BJ (cell line): ENCODE results near the gene ETS1. TPM values are rescaled to one million over a fixed set of nuclear protein-coding genes. Genes with fewer than 3 reads are reported as not detected.

Experiments
- CTCF ChIA-PET: fragments of 350-600 bp; formaldehyde crosslinking; extraction: SDS; loops from one replicate; lab custom pipeline; 2021; ENCODE audit warnings: antibody characterized with exemption, inconsistent platforms; lab: Yijun Ruan, JAX
- POLR2A ChIA-PET: fragments of 300-600 bp; sonication (Branson Sonifier 250); formaldehyde crosslinking; extraction: SDS; loops from one replicate; lab custom pipeline; 2021; ENCODE audit warnings: antibody characterized with exemption; lab: Charles Lee
- DNase-seq: peaks from one replicate; pipeline ENCODE4 v3.0.0-alpha.2; 2011; ENCODE audit warnings: low read depth
- H3K27me3 ChIP-seq: 2 replicates; pipeline ENCODE4 v1.6.0; 2011; ENCODE audit warnings: low read length; ENCODE audit not compliant: control insufficient read depth, insufficient read depth
- H3K36me3 ChIP-seq: 2 replicates; pipeline ENCODE4 v1.5.1; 2011; ENCODE audit warnings: low read length; ENCODE audit not compliant: control insufficient read depth, insufficient read depth
- H3K4me3 ChIP-seq: 2 replicates; pipeline ENCODE4 v1.5.1; 2011; ENCODE audit warnings: low read depth, mild to moderate bottlenecking, control low read depth, low read length
- CTCF ChIP-seq: IDR thresholded peaks from 2 replicates; pipeline ENCODE4 v1.5.1; 2011; ENCODE audit warnings: low read depth, mild to moderate bottlenecking, control low read depth, inconsistent platforms, low read length, moderate library complexity; ENCODE audit not compliant: insufficient read depth
- polyA plus RNA-seq: library from polyadenylated mRNA; depleted of rRNA; stranded (reverse); fragments of >200 nt; gene quantifications from 2 replicates; pipeline ENCODE4 v1.2.3, GENCODE V29; 2011

ETS1 gene
- polyA plus RNA-seq, 1 experiment = 38.5 TPM

- H3K36me3 ChIP-seq = no peaks in the 10 kb centered on the region
- no peaks in the 10 kb centered on the region for H3K27me3 ChIP-seq
- CTCF ChIA-PET = interaction anchor here (0.9 to 2.0 kb wide), 4 partner anchors 16 to 394 kb away, joined by 3 to 5 read pairs (median 4); no protein-coding TSS in a partner anchor
- POLR2A ChIA-PET = no interaction called here
- no peak overlapping the region for H3K4me3 ChIP-seq
- DNase-seq = no peak
- TF ChIP-seq CTCF = no peak
These were observed 150.2 kb downstream of the ETS1 start for GRCh38 chr11:128437136-128437535.

DNA sequence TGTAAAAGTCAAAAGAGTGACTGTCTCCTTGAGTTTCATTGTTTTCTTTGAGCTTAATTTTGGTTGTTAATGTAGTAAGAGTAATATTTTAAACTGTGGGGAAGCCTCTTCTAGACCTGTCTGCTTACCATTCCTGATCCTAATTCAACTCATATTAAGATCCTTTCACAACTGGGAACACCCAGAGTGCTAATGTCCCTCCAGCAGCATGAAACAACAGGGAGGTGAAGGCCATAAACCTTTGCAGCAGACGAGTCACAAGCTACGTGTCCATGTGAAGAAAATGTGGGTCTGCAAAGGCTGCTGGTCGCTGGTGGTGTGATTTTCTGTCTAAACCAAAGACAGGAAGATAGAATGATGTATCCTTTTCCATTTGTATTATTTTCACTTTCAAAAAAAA lies 152.5 kb downstream of the ETS1 start:
- no peak for DNase-seq
- TF ChIP-seq CTCF = no peak
- ChIA-PET POLR2A (no interaction called here), CTCF (interaction anchor here (0.7 to 1.0 kb wide), 2 partner anchors 8 to 396 kb away, joined by 3 to 4 read pairs; no protein-coding TSS in a partner anchor)
- Histone ChIP-seq H3K4me3 (no peak overlapping the region), H3K36me3 (no peaks in the 10 kb centered on the region), H3K27me3 (no peaks in the 10 kb centered on the region)

DNA sequence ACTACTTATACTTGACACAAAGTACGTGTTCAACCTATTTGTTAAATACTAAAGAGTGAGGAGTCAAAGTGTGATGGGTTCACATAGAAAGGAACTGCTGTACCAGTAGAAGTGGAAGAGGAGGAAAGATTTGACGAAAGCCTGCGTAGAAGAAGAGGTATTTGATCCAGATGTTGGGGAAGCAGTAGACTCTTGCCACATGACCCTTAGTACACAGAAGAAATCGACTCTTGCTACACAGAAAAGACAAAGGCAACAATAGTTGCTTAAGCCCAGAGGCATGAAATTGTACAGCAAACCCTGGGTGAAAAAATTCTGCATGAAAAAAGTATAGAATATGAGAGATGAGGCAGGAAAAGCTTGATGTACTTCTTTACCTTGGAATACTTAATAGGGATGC lies 152.9 kb downstream of the ETS1 start:
- Histone ChIP-seq H3K4me3 (no peak overlapping the region), H3K27me3 (no peaks in the 10 kb centered on the region), H3K36me3 (no peaks in the 10 kb centered on the region)
- DNase-seq = no peak
- ChIA-PET POLR2A (no interaction called here), CTCF (interaction anchor here (1.0 to 1.9 kb wide), 2 partner anchors 8 to 11 kb away, joined by 4 to 5 read pairs; no protein-coding TSS in a partner anchor)
- TF ChIP-seq CTCF = no peak

DNA sequence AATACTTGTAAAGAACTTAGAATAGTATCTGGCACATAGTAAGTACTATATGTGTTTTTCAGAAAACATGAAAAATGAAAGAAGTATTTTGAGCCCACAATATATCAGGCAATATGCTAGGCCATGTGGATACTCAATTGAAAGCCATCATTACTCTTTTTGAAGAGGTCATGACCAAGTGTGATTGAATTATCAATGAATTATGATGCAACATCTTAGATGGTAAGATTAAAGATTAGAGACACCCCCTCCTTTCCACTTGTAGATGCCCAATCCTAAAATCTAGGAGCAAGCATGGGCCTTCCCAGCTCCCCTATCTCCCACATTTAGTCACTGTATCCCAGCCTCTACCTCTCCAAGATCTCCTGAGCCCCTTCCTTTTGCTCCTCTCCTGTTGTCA lies 154.4 kb downstream of the ETS1 start:
- Histone ChIP-seq H3K4me3 (no peak overlapping the region), H3K27me3 (no peaks in the 10 kb centered on the region), H3K36me3 (no peaks in the 10 kb centered on the region)
- no peak for DNase-seq
- POLR2A ChIA-PET = no interaction called here
- no peak for TF ChIP-seq CTCF
- CTCF ChIA-PET = interaction anchor here (1.1 to 1.9 kb wide), 3 partner anchors 10 to 17 kb away, joined by 3 to 5 read pairs (median 3); no protein-coding TSS in a partner anchor

GRCh38 chr11:128431931-128432330 lies 155.4 kb downstream of the ETS1 start:
- Histone ChIP-seq H3K36me3 (no peaks in the 10 kb centered on the region), H3K27me3 (no peaks in the 10 kb centered on the region), H3K4me3 (no peak overlapping the region)
- TF ChIP-seq CTCF = no peak
- POLR2A ChIA-PET = no interaction called here
- CTCF ChIA-PET = interaction anchor here (1.0 to 1.9 kb wide), 4 partner anchors 11 to 23 kb away, joined by 3 to 7 read pairs (median 3); no protein-coding TSS in a partner anchor
- no peak for DNase-seq
